Fibroblast of peridontal ligament (primary cell): ENCODE data around the gene SLC2A6.

ENCODE experiments used
- DNase-seq: peaks from one replicate; pipeline ENCODE4 v3.0.0-alpha.2; 2010; ENCODE audit errors: extremely low read depth

The SLC2A6 gene

GRCh38 chr9:133496861-133497842, 18.3 kb upstream of the SLC2A6 start:
- DNase-seq, result no peak

- DNase-seq, result no peak
Measured at GRCh38 chr9:133495327-133496293, 16.7 kb upstream of the SLC2A6 start.

DNA sequence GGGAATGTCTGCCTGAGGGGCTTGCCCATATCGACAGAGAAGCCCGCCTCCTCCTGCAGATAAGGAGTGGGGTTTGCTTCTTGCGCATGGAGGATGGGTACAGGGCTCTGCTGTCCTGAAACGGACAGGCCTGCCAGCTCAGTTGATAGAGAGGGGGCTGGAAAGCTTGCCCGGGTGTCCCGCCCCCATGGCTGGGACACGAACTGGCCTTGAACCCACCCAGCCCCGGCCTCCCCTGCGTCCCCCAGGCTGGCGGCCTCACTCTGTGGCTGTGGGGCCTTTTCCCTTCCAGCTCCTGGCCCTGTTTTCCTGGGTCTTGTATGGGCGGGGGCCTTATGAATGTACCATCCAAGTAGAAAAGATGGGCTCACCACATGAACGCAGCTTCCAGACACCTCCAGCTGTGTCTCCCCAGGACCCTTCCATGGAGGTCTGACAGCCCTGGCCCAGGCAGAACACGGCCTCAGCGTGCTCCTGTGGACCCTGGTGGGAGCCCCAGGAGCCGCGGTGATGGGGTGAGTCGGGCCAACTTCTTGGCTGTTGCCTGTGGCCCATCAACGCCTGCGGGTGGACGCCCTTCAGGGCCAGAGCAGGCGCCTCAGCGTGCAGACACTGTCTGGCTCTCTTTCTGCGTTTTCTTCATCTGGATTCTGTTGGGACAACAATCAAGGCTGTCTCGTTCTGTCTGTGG, 15.9 kb upstream of the SLC2A6 start:
- DNase-seq, result no peak

GRCh38 chr9:133493845-133494540, 15.1 kb upstream of the SLC2A6 start:
- no peak for DNase-seq

- no peak for DNase-seq
Measured at GRCh38 chr9:133493428-133493827, 14.5 kb upstream of the SLC2A6 start.

- DNase-seq, result peak; percentile 36
Measured at GRCh38 chr9:133492061-133493021, 13.4 kb upstream of the SLC2A6 start.

DNA sequence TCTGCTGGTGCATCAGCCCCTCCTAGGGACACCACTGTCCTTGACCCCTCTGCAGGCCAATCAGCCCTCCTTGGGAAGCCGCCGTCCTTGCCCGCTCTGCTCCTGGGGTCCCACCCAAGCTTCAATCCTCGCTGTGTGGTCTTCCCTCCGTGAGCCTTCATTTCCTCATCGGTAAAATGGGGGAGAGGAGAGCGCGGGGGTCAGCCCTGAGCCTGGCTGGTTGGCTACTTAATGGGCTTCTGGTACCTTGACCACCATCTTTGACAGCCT, 12.7 kb upstream of the SLC2A6 start:
- no peak for DNase-seq

GRCh38 chr9:133490865-133491655, 12.2 kb upstream of the SLC2A6 start:
- no peak for DNase-seq

GRCh38 chr9:133490201-133490681, 11.3 kb upstream of the SLC2A6 start:
- DNase-seq, result no peak

- no peak for DNase-seq
Measured at GRCh38 chr9:133489253-133490190, 10.6 kb upstream of the SLC2A6 start.

DNA sequence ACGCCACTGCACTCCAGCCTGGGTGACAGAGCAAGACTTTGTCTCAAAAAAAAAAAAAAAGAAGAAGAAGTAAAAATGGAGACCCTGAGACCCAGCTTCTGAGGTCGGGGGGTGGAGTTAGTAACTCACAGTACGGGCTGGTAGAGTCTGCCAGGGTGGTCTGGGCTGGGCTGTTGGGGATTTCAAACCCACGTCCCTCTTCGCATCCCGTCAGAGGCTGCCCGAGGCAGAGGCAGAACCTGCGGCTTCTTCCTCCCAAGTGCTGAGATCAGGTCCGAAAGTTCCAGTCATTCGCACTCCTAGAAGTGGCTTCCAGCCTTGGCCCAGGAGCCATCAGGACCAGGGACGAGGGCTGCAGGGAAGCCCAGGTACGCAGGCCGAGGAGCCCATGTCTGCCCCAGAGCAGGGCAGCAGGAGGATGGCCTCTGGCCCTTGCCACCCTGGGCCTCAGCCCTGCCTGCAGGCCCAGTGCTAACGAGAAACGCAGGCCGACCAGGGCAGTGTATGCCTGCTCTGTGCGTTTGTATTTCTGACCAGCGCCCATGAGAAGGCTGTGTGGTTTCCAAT, 9.9 kb upstream of the SLC2A6 start:
- DNase-seq, result no peak

- DNase-seq, result no peak
Measured at GRCh38 chr9:133487331-133487725, 8.4 kb upstream of the SLC2A6 start.

GRCh38 chr9:133485531-133486260, 6.8 kb upstream of the SLC2A6 start:
- DNase-seq, result no peak

DNA sequence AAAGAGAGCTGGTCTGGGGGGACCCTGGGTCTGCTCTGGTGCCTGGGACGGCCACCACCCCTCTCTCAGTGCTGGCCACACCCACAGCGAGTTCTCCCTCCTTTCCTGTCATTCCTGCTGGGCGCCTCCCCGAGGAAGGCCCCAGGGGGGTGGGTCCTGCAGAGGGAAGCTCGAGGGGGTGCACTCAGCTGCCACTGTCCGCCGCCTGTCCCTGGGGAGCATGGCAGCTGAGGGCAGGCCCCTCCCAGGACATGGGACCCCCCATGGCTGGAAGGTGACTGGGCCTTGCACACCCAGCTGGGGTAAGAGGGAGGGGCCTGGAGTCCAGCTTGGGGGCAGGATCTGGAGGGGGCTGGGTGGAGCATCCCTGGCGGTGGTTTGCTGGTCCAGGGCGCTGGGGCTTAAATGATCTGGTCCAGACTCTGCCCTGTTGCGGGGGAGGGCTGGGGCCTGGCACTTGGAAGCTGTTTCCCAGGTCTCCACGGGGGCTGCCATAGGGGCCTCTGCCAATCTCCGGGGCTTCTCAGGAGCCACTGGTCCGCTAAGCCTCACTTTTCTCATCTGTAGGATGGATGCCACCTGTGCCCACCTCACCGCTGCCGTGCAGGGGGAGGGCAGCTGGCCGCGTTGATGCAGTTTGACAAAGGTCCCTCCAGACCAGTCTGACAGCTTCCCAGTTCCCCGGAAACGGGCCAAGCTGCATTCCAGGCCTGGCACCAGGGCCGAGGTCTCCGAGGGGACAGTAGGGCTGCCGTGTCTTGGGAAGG, 6.0 kb upstream of the SLC2A6 start:
- DNase-seq, result no peak

GRCh38 chr9:133483611-133484010, 4.7 kb upstream of the SLC2A6 start:
- DNase-seq, result no peak
